MCF 10A (cell line): Measurements from ENCODE around the gene C2orf81. TPM values are rescaled to one million over a fixed set of nuclear protein-coding genes. Genes with fewer than 3 reads are reported as not detected.
A peak's percentile ranks its signal among the peaks of the same experiment; 100 is the strongest.

Experiments used
- BruUV-seq: library from RNA; stranded (reverse); fragments of 400-500 nt; replicated peaks from 2 replicates; lab custom pipeline; 2021; lab: Mats Ljungman, UMichigan
- CTCF ChIA-PET: fragments of 300-600 bp; sonication (Branson Sonifier 250); formaldehyde crosslinking; extraction: SDS; loops from one replicate; lab custom pipeline; 2021; ENCODE audit warnings: antibody characterized with exemption, inconsistent platforms; lab: Yijun Ruan, JAX
- POLR2A ChIA-PET: fragments of 300-600, 350-650 bp; sonication (Branson Sonifier 250); formaldehyde crosslinking; extraction: SDS; loops from one replicate; lab custom pipeline; 2020; ENCODE audit warnings: antibody characterized with exemption, inconsistent platforms; lab: Yijun Ruan, JAX
- DNase-seq: peaks from one replicate; pipeline ENCODE4 v3.0.0-alpha.2; 2018; ENCODE audit not compliant: unreplicated experiment
- H3K27ac Mint-ChIP-seq: one replicate; pipeline ENCODE4 v1.8.0; 2022; ENCODE audit warnings: mild to moderate bottlenecking, low read depth, mixed read lengths; ENCODE audit not compliant: unreplicated experiment
- H3K27me3 Mint-ChIP-seq: one replicate; pipeline ENCODE4 v1.8.0; 2022; ENCODE audit warnings: mixed read lengths; ENCODE audit not compliant: insufficient read depth, unreplicated experiment
- H3K36me3 Mint-ChIP-seq: one replicate; pipeline ENCODE4 v1.8.0; 2022; ENCODE audit warnings: mild to moderate bottlenecking, moderate library complexity, mixed read lengths; ENCODE audit not compliant: insufficient read depth, unreplicated experiment
- H3K4me1 Mint-ChIP-seq: one replicate; pipeline ENCODE4 v1.8.0; 2022; ENCODE audit warnings: mixed read lengths; ENCODE audit not compliant: insufficient read depth, unreplicated experiment
- H3K4me3 Mint-ChIP-seq: one replicate; pipeline ENCODE4 v1.8.0; 2022; ENCODE audit warnings: mild to moderate bottlenecking, moderate library complexity, mixed read lengths; ENCODE audit not compliant: unreplicated experiment
- H3K9me3 Mint-ChIP-seq: one replicate; pipeline ENCODE4 v1.8.0; 2022; ENCODE audit warnings: mixed read lengths; ENCODE audit not compliant: unreplicated experiment
- intact Hi-C: fragments of 100-400 bp; cut with micrococcal nuclease; formaldehyde crosslinking; loops from 2 replicates; pipeline ENCODE4 v1.14.1; 2022
- total RNA-seq: library from RNA; stranded (reverse); gene quantifications from 2 replicates; pipeline ENCODE4 v1.2.3, GENCODE V29; 2022
- TF ChIP-seq, protein P1 (sequence below): fragments of 200-600 bp; IDR thresholded peaks from one replicate; pipeline ENCODE4 v1.8.0; 2022; ENCODE audit warnings: antibody characterized with exemption, mild to moderate bottlenecking; ENCODE audit not compliant: unreplicated experiment

C2orf81 gene
- total RNA-seq, 1 experiment from 2014 or later: 5.6 TPM

DNA sequence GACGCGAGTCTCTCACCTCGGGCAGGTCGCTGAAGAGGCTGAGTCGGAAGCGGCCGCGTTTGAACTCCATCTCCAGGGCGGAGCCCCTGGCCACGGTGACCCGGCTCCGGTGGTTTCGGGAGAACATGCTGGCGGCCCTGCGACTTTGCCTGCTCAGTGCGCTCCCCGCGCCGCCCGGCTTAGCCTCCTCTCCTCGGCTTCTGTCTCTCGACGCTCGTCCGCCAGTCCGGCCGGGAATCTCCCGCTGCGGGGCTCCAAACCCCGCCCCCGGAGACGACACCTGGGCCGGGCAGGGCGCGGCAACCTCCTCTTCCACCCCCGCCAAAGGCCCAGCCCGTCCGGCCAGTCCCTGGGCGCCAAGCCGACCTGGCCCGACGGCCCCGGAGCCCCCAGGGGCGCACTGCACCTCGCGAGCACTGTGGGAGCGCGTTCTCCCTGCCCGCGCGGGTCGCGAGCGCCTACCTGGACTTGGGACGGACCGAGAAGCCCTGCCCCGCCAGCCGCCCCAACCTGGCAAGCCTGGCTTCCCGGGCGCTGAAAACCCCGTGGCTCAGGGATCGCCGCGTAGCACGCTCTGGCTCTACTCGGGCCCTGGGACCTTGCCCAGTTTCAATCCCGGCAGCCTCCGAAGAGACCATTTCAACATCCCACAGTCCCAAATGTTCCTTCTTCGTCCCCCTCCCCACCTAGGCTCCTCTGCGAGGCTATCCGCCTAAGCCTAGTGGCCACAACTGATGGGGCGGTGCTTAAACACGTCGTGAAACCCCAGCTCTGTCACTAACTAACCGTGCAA, 20.5 kb upstream of the C2orf81 start, which contains the start of gene RTKN:
Gene RTKN (minus strand): TSS at position 248 of the 793 bp plus-strand sequence. CDS start 121 bp downstream, at position 127.
- Mint-ChIP-seq H3K27ac (peak within 1 kb of the TSS; percentile 80), H3K4me1 (peaks cover 15% of the 10 kb centered on the region), H3K36me3 (peaks cover 11% of the 10 kb centered on the region), H3K4me3 (peak within 1 kb of the TSS; percentile 78), H3K27me3 (no peaks in the 10 kb centered on the region), H3K9me3 (no peaks in the 10 kb centered on the region)
- TSS peak; percentile 26 for BruUV-seq
- TF ChIP-seq, protein P1, sequence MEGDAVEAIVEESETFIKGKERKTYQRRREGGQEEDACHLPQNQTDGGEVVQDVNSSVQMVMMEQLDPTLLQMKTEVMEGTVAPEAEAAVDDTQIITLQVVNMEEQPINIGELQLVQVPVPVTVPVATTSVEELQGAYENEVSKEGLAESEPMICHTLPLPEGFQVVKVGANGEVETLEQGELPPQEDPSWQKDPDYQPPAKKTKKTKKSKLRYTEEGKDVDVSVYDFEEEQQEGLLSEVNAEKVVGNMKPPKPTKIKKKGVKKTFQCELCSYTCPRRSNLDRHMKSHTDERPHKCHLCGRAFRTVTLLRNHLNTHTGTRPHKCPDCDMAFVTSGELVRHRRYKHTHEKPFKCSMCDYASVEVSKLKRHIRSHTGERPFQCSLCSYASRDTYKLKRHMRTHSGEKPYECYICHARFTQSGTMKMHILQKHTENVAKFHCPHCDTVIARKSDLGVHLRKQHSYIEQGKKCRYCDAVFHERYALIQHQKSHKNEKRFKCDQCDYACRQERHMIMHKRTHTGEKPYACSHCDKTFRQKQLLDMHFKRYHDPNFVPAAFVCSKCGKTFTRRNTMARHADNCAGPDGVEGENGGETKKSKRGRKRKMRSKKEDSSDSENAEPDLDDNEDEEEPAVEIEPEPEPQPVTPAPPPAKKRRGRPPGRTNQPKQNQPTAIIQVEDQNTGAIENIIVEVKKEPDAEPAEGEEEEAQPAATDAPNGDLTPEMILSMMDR: no peak
- peak; percentile 82 for DNase-seq
- intact Hi-C loops: loop anchor here (2.0 kb wide), 1 partner anchor 13 kb away; the partner anchor contains the start of gene INO80B
- POLR2A ChIA-PET: interaction anchor here (0.6 to 4.8 kb wide), 24 partner anchors 11 to 291 kb away, joined by 3 to 132 read pairs (median 5); partner anchors contain the start of genes AUP1, C2orf81, CCDC142 and HTRA2
- CTCF ChIA-PET: interaction anchor here (1.0 kb wide), 1 partner anchor 50 kb away, joined by 4 read pairs; no protein-coding TSS in a partner anchor

DNA sequence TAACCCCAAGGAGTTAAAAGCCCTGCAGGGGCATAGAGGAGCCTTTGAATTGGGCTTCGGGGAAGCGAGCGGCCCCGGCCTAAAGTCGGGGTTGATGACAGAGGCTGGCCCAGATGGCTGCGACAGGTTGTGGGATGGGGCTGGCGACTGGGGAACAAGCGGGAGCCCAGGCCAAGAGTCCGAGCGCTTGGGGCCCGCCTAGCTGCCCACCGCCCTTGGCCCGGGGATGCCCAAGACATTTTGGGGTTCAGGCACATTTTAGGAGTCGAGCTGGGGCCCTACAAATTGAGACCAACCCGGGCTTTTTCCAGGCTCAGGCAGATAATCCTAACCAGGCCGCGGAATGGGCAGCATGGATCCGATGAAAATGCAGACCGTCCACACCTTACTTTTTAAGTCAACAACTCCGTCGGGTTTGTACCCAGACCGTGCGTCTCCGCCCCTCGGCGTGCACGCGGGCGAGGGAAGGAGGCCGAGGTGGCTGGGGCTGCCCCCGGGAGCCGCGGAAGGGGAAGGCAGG, 19.8 kb upstream of the C2orf81 start:
- intact Hi-C loops: loop anchor here (2.0 kb wide), 1 partner anchor 14 kb away; the partner anchor contains the start of gene INO80B
- no peaks in the 10 kb centered on the region for H3K9me3 Mint-ChIP-seq
- ChIA-PET CTCF (interaction anchor here (1.1 to 1.4 kb wide), 2 partner anchors 20 to 90 kb away, joined by 3 to 5 read pairs; partner anchors contain the start of genes C2orf81 and WDR54), POLR2A (interaction anchor here (0.6 to 4.8 kb wide), 14 partner anchors 15 to 705 kb away, joined by 3 to 132 read pairs (median 8); partner anchors contain the start of genes AUP1, C2orf81, CCDC142 and HTRA2)
- TF ChIP-seq, protein P1: no peak
- BruUV-seq: TSS peak; percentile 64
- H3K27ac Mint-ChIP-seq: peak overlapping the region; percentile 80
- H3K27me3 Mint-ChIP-seq: no peaks in the 10 kb centered on the region
- no peak for DNase-seq
- peaks cover 14% of the 10 kb centered on the region for H3K36me3 Mint-ChIP-seq
- peaks cover 15% of the 10 kb centered on the region for H3K4me1 Mint-ChIP-seq
- H3K4me3 Mint-ChIP-seq: peak overlapping the region; percentile 78

DNA sequence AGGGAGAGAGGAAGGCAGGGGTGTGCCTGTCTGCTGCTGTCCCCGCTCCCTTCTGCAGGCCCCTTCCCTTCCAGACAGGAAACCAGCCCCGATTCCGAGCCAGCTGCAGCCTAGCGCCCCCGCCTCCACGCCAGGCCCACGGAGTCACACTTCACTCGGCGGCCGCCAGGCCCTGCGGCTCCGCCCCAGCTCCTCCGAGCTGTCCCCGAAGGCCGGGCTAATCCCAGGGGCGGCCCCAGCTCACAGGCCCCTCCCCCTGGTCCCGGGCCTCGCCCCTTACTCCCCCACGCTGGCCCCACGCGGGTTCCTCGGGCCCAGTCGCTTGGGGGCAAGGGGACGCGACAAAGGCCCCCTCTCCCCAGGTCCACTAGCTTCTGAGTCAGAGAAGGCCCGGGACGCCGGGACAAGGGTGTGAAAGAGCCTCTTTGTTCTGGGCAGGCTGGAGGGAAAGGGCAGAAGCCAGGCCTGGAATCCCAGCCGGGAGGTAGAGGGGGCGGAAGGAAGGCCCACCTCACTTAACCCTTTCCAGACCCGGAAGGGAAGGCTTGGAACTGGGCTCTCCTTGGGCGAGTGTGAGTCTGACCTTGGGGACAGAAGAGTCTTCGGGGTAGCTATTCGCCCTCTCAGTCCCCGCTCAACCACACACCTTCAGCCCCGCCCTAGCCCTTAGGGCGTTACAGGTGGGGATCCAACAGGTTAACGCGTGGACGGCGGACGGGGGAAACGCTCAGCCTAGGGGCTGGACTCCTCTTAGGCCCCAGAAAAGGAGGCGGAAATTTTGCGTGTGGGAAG, 19.2 kb upstream of the C2orf81 start:
- no peaks in the 10 kb centered on the region for H3K27me3 Mint-ChIP-seq
- DNase-seq: peak; percentile 82
- intact Hi-C loops: loop anchor here (2.0 kb wide), 1 partner anchor 14 kb away; the partner anchor contains the start of gene INO80B
- POLR2A ChIA-PET: interaction anchor here (0.6 to 4.8 kb wide), 24 partner anchors 9 to 704 kb away, joined by 3 to 132 read pairs (median 4); partner anchors contain the start of genes AUP1, C2orf81, CCDC142 and DQX1
- TF ChIP-seq, protein P1: no peak
- peak overlapping the region; percentile 80 for H3K27ac Mint-ChIP-seq
- H3K4me1 Mint-ChIP-seq: peaks cover 15% of the 10 kb centered on the region
- CTCF ChIA-PET: interaction anchor here (0.6 to 1.4 kb wide), 8 partner anchors 9 to 148 kb away, joined by 3 to 5 read pairs (median 3); partner anchors contain the start of genes C2orf81 and WDR54
- peaks cover 14% of the 10 kb centered on the region for H3K36me3 Mint-ChIP-seq
- TSS peak; percentile 71 for BruUV-seq
- no peaks in the 10 kb centered on the region for H3K9me3 Mint-ChIP-seq
- H3K4me3 Mint-ChIP-seq: peak overlapping the region; percentile 78
